Epithelial cell of esophagus (primary cell): ENCODE measurements around the gene FEZ2.
A peak's percentile ranks its signal among the peaks of the same experiment; 100 is the strongest.

Experiments
- DNase-seq: peaks from one replicate; pipeline ENCODE4 v3.0.0; 2010; ENCODE audit warnings: low read depth
- H3K4me3 ChIP-seq: 2 replicates; pipeline ENCODE4 v1.5.1; 2011; ENCODE audit warnings: mild to moderate bottlenecking, low read length, control low read depth
- CTCF ChIP-seq: IDR thresholded peaks from 2 replicates; pipeline ENCODE4 v1.5.1; 2011; ENCODE audit warnings: low read depth, mild to moderate bottlenecking, low read length, control low read depth, inconsistent platforms; ENCODE audit not compliant: insufficient read depth; ENCODE audit errors: missing control alignments

FEZ2 gene

DNA sequence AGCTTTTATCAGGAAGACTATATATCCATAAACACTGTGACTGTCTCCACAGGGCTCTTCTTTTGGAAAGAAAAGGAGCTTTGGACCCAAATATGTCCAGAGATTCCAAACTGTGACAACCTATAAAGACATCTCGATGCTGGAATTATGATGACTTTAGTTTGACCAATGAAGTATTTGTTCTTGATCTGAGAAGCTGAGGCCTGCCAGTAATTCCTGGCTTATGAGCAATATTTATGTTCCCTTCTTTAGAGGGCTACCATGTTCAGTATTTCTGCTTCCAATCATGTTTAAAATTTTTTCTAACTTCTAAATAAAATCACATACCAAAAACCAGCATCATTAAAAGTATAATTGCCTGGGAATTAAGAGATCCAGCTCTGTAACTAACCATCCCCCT, 41.1 kb downstream of the FEZ2 start:
- TF ChIP-seq CTCF: no peak
- H3K4me3 ChIP-seq: no peak overlapping the region
- no peak for DNase-seq

DNA sequence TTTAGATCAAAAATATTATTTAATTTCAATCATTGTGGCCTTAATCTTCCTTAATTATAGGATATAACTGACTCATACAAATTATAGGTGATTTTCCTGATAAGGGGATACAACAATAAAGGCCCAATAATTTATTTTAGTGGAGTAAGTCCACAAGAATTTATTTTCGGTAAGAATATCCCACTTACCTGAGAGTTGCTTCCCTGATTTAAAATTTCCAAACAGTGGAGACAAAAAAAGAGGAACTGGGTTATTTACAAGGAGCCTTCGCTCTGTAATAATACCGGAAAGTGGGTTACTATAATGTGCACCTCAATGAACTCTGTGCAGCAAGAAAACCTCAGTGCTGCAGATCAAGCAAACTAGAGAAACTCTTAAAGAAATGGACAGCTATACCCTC, 42.2 kb downstream of the FEZ2 start:
- DNase-seq: no peak
- TF ChIP-seq CTCF: no peak
- H3K4me3 ChIP-seq: no peak overlapping the region

DNA sequence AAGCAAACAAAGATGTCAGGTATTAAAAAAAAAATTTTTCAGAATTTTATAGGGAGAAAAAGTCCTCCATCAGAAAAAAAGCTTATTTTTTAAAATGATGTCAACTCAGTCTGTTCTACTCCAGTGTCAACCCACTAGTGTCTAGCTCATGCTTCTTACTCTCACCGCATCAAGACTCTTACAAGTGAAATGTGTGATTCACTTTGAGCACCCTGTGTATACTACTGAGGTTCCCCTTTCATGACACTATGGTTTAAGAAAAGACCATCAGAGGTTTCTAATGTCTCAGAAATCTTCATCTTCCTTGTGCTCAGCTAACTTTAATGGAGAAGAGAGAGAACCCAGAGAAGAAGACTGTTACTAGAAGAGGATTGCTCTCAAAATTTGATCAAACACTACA, 43.4 kb downstream of the FEZ2 start:
- H3K4me3 ChIP-seq: no peak overlapping the region
- DNase-seq: no peak
- TF ChIP-seq CTCF: no peak

DNA sequence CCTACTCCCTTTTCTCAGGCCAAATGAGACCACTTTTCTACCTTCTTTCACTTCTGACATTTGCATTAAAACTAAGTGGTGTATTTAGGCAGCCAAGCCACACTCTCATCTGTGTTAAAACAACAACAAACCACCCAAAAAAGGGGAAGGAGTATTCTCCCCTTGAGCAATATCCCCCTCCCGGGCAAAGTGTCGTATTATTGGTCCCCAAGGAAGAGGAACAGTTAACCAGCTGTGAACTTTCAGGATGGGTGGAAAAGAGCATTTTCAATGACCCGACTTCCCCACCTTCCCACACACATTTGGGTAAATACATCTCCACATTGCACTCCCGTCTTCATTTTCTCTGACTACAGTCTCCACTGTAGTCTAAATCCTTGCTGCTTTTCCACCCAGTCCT, 44.3 kb downstream of the FEZ2 start:
- no peak for TF ChIP-seq CTCF
- no peak overlapping the region for H3K4me3 ChIP-seq
- no peak for DNase-seq

DNA sequence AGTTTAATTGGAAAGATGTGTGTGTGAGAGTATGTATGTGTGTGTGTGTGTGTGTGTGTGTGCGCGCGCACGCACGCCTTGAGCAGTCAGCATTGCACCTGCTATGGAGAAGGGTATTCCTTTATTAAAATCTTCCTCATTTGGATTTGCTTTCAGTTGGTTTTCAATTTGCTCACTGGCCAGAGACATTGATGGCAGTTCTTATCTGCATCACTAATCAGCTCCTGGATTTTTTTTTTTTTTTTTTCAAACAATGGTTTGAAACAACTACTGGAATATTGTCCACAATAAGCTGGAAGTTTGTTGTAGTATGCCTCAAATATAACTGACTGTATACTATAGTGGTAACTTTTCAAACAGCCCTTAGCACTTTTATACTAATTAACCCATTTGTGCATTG, 48.0 kb downstream of the FEZ2 start:
- no peak for TF ChIP-seq CTCF
- no peak overlapping the region for H3K4me3 ChIP-seq
- DNase-seq: no peak

- peak; percentile 15 for DNase-seq
- no peak for TF ChIP-seq CTCF
- no peak overlapping the region for H3K4me3 ChIP-seq
Observed at GRCh38 chr2:36549165-36549574, 48.8 kb downstream of the FEZ2 start.

GRCh38 chr2:36547906-36548305, 50.1 kb downstream of the FEZ2 start:
- TF ChIP-seq CTCF: no peak

More at GRCh38 chr2:36547906-36548305, 50.1 kb downstream of the FEZ2 start:
- no peak overlapping the region for H3K4me3 ChIP-seq
- DNase-seq: no peak
